Measurements from ENCODE around the gene ADAMTS2. TPM values are rescaled to one million over a fixed set of nuclear protein-coding genes. Genes with fewer than 3 reads are reported as not detected.

ADAMTS2 gene
- total RNA-seq, 1 experiment from 2014 or later: not detected

DNA sequence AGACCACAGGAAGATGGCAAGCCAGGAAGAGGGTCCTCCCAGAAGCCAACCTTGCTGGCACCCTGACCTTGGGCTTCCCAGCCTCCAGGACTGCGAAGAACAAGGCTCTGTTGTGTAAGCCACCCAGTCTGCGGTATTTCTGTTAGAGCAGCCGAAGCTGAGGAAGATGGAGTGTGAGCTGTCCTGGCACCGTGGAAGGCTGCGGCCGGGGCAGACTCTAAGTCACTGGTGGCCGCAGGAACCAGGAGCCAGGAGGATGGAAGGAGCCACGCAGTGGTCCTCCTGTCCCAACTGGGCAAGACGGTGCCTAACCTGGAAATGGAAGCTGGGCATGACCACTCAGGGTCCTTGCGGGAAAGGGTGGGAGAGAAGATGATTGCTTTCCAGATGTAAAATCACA, 196.0 kb downstream of the ADAMTS2 start:
- in situ Hi-C loops (cut with HindIII; ENCODE audit: low pct_unique_long_range_greater_than_20kb, low sequenced_read_pairs): no loop called here
- DNase-seq (ENCODE audit: low read depth, low spot score): no peak

DNA sequence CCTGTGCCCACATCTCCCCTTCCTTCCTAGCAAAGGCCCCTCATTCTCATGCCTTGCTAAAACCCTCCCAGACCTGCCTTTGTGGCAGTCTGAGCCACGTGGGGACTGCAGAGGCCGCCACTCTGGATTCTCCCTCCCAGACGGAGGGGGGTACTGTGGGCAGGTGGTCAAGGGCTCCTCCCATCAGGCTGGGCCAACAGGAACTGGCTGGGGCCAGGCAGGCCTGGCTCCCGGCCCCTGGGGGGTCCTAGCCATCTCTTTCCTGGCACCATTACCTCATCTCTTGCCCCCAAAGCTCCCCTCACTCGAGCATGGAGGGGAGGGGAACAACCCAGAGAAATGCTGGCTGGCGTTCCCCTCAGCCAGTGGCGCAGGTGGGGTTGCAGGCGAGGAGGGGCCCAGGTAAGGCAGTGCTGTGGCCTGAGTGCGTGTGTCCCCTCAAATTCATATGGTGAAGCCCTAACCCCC, 196.5 kb downstream of the ADAMTS2 start:
- DNase-seq (ENCODE audit: low read depth, low spot score): no peak
- in situ Hi-C loops (cut with HindIII; ENCODE audit: low pct_unique_long_range_greater_than_20kb, low sequenced_read_pairs): no loop called here

DNA sequence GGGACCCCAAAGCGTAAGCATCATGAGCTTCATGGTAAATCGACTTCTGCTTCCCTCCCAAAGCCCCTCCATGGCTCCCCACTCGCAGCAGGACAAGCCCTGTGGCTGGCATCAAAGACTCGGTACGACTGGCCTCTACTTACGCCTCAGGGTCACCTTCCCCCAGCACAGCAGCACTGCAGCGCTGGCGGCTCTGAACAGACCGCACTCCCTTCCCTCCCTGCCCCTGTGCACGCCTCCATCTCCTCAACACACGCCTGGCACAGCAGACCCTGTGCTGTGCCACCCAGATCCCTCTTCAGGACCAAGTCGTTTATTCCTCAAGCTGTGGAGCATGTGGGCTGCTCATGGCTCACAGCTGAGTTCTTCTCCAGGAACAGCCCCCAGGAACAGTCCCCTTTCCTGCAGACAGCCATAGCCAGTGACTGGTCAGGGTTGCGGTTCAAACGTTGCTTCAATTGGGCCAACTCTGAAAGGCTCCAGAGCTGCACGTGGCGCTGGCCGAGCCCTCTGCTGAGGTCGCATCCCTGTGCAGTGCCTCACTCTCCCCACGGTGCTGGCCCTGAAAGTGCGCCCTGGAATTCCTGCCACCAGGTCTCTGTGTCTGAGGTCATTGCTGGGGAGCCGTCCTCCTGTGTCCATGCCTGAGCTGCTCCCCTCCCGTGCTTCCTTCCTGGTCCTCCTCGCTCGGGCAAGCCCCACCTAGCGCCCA, 197.1 kb downstream of the ADAMTS2 start:
- no peak for DNase-seq (ENCODE audit: low read depth, low spot score)
- in situ Hi-C loops (cut with HindIII; ENCODE audit: low pct_unique_long_range_greater_than_20kb, low sequenced_read_pairs): no loop called here

DNA sequence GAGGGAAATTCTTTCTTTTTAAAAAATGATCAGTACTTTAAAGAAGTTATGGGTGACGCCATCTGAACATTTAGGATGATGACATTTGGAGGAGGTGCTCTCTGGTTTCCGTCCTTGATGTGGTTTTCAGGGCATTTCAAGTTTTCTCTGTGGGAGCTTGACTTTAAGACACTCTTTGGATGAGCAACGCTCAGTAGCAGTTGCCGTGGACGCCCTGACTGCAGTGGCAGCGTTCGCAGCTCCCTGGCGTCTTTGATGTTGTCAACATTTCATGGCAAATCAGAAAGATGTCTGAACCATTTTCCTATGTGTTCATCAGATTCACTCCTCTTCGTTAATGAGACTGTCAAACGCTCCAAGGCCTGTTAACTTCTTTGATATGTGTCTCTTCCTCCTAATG, 199.0 kb downstream of the ADAMTS2 start:
- DNase-seq (ENCODE audit: low read depth, low spot score): no peak
- in situ Hi-C loops (cut with HindIII; ENCODE audit: low pct_unique_long_range_greater_than_20kb, low sequenced_read_pairs): no loop called here

- DNase-seq (ENCODE audit: low read depth, low spot score): peak; percentile 12
- in situ Hi-C loops (cut with HindIII; ENCODE audit: low pct_unique_long_range_greater_than_20kb, low sequenced_read_pairs): no loop called here
Observed at GRCh38 chr5:179143446-179143845, 201.8 kb downstream of the ADAMTS2 start.

- no peak for DNase-seq (ENCODE audit: low read depth, low spot score)
- in situ Hi-C loops (cut with HindIII; ENCODE audit: low pct_unique_long_range_greater_than_20kb, low sequenced_read_pairs): no loop called here
Observed at GRCh38 chr5:179142434-179143198, 202.6 kb downstream of the ADAMTS2 start.

DNA sequence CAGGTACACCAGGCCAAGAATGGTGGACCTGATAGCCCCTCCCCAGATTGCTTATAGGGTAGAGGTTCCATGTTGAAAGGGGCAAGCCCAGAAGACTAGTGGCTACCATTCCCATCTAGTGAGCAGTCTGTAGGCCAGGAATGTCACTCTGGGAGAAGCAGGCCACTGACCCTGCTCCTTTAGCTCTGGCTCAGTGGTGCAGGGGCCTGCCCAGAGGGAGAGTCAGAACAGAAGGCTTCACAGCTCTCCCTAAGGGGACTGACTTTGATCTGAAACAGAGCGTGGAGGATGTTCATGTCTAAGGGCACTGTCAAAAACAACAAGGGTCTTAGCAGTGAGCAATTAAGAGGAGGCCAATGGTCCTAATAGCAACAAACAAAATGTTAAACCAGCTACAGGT, 203.4 kb downstream of the ADAMTS2 start:
- in situ Hi-C loops (cut with HindIII; ENCODE audit: low pct_unique_long_range_greater_than_20kb, low sequenced_read_pairs): no loop called here
- no peak for DNase-seq (ENCODE audit: low read depth, low spot score)

DNA sequence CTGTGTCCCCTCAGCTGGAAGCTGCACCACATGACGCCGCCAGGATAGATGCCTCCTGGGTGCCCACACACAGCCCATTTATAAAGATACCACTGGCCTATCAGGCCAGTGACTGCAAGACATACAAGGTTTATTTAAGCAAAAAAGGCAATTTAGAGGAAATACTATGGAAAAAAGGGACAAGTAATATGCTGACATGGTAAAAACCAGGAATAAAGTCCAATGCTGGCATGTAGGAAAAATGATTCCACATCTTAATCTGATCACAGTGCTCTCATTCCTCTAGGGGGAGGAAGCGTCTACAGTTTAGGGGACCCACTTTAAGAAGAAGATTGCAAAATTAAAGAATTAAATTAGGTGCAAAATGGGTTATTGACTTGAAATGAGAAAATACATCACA, 205.0 kb downstream of the ADAMTS2 start:
- DNase-seq (ENCODE audit: low read depth, low spot score): no peak

GRCh38 chr5:179139936-179140235, 205.4 kb downstream of the ADAMTS2 start:
- no peak for DNase-seq (ENCODE audit: low read depth, low spot score)
- in situ Hi-C loops (cut with HindIII; ENCODE audit: low pct_unique_long_range_greater_than_20kb, low sequenced_read_pairs): no loop called here

More for the DNA sequence above, 205.0 kb downstream of the ADAMTS2 start:
- in situ Hi-C loops (cut with HindIII; ENCODE audit: low pct_unique_long_range_greater_than_20kb, low sequenced_read_pairs): no loop called here

DNA sequence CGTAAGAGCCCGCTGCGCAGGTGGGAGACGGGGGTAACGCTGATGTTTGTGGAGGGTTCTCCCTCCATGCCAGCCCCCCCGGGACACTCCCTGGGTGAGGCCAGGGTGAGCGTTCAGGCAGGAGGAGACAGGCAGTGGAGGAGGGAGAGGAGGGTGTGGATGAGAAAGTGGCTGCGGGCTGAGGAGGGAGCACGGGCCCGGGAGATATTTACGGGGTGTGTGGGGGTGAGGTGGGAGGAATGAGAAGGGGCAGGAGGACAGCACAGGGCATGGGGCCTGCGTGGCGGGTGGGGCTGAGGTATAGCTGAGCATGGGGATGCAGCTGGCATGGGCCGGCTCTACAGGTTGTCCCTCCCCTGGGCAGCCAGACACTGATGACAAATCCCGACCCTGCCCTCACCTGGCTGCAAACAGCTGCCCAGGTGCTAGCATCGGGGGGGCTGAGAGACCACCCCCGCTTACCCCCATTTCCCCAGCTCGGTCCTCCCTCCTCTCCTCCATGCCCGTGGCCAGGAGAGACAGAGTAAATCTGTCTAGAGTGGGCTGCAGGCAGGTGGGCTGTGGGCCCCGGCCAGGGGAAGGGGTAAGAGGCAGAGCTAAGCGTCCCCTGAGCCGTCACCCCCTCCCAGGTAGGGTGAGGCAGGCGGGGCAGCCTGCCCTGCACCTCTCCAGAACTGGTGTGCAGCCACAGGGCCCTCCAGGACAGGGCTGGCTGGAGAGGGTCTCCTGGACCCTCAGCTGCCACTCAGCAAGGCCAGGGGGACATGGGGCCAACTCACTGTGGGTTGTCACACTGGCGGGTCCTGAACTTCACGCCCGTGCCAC, 205.9 kb downstream of the ADAMTS2 start:
- in situ Hi-C loops (cut with HindIII; ENCODE audit: low pct_unique_long_range_greater_than_20kb, low sequenced_read_pairs): no loop called here
- DNase-seq (ENCODE audit: low read depth, low spot score): no peak

DNA sequence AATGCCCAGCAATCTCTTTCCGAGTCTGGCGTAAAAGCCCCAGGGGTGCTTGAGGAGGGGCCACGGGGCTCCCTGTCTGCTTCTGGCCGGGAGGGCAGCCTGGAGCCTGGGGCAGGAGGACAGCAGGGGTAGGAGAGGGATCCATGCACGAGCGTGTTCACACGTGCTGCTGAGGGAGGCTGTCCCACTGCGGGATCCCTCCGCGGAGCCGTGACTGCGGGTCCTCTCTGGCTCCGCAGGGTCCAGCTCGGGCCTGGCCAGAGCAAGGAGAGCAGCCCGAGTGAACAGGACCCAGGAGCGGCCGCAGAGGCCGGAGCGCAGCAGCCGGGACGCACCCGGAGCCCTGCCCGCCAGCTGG, 206.7 kb downstream of the ADAMTS2 start:
- in situ Hi-C loops (cut with HindIII; ENCODE audit: low pct_unique_long_range_greater_than_20kb, low sequenced_read_pairs): no loop called here
- no peak for DNase-seq (ENCODE audit: low read depth, low spot score)

- DNase-seq (ENCODE audit: low read depth, low spot score): no peak
- in situ Hi-C loops (cut with HindIII; ENCODE audit: low pct_unique_long_range_greater_than_20kb, low sequenced_read_pairs): no loop called here
Observed at GRCh38 chr5:179137643-179138567, 207.4 kb downstream of the ADAMTS2 start.

DNA sequence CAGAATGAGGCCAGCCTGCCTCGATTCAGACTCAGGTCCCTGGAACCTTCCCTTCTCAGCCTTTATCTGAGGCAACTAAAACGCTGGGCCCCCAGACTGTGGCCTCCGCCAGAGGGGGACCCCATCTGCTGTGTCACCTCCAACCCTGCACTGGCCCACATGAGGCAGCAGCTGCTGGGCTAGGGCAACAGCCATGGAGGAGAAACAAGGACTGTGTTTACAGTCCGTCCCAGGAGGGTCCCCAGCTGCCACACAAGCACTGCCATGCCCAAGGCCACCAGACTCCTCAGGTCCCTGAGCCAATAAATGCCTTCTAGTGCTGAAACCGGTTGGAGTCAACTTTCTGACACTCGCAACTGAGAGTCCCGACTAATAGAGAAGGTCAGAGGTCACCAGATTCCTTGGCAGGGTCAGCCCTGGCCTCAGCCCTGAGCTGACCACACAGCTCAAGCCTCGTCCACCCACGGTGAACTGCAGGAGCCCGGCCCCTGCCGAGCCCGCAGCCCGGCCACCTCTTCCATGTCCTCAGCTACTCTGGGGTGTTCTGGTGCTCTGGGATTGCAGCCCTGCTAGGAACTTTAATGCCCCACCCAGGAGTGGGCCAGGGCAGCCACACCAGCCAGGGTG, 208.1 kb downstream of the ADAMTS2 start:
- in situ Hi-C loops (cut with HindIII; ENCODE audit: low pct_unique_long_range_greater_than_20kb, low sequenced_read_pairs): no loop called here
- no peak for DNase-seq (ENCODE audit: low read depth, low spot score)

DNA sequence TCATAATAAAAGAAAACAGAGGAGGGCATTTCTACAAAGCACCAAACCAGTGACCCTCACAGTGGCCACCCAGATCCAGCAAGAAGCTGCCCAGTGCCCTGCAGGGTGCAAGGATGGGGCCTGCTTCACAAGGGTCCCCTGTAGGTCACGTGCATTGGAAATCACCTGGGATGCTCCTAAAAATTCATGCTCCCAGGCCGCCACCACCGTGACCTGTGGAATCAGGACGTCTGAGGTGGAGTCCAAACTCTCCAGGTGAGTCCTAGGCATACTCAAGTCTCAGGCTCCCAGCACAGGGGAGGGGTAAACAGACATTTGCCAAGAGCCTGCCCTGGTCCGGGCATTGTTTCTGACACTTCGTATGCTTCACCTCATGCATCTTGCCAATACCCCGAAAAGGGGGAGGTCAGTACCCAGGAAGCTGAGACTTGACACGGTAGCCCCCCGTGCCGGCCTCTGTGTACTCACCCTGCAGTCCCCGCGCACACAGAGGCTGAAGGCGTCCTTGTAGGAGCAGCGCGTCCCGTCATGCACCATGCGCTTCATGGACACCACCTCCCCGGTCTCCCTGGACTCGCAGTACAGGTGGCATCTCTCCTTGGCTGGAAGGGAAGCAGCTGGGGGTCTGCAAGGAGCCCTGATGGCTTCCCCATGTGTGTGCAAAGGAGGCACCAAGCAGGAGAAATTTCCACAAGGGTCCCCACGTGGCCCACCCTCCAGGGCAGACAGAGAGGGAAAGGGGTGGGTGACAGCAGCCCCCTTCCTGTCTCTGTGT, 209.6 kb downstream of the ADAMTS2 start:
- no peak for DNase-seq (ENCODE audit: low read depth, low spot score)
- in situ Hi-C loops (cut with HindIII; ENCODE audit: low pct_unique_long_range_greater_than_20kb, low sequenced_read_pairs): no loop called here

DNA sequence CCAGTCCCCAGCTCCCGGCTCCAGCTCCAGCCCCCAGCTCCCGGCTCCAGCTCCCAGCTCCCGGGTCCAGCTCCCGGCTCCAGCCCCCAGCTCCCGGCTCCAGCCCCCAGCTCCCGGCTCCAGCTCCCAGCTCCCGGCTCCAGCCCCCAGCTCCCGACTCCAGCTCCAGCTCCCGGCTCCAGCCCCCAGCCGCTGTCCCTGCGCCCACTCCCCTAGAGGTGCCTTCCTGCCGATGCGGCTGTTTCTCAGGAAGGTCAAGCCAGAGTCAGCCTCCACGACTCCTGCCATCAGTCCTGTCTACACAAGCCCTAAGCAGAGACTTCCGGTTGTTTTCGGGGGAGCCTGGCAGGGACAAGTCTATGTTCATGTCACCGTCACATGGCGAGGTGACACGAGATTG, 210.3 kb downstream of the ADAMTS2 start:
- in situ Hi-C loops (cut with HindIII; ENCODE audit: low pct_unique_long_range_greater_than_20kb, low sequenced_read_pairs): no loop called here
- DNase-seq (ENCODE audit: low read depth, low spot score): no peak

GRCh38 chr5:179134511-179134910, 210.8 kb downstream of the ADAMTS2 start:
- DNase-seq (ENCODE audit: low read depth, low spot score): no peak
- in situ Hi-C loops (cut with HindIII; ENCODE audit: low pct_unique_long_range_greater_than_20kb, low sequenced_read_pairs): no loop called here
